ENCODE measurements around the gene KCTD17. TPM values are rescaled to one million over a fixed set of nuclear protein-coding genes. Genes with fewer than 3 reads are reported as not detected.

Gene KCTD17
- total and polyA plus RNA-seq, 2 of the 4 experiments (the other 2 are of a cell fraction), result 28.3 to 37.3 TPM

DNA sequence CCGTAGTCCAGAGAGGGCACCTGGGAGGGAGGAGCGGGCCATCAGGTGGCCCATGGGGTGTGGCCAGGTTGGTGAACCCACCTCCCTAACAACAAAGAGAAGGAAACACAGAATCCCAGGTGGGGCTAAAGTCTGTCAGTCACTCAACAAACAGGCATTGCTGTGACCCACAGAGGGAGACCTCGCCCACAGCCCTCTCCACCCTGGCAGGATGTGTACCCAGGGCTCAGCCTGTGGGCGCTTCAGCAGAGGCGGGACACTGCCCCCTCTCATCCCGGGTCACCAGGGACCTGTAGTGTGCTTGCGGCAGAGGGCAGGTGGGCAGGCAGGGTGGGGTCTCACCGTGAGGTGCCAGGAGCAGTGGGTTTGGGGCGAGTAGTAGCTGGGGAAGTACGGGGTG lies 32.8 kb downstream of the KCTD17 start:
- Histone ChIP-seq H3K9ac (ENCODE audit: low read depth, low read length) (no peak overlapping the region), H2AK9ac (replicated peaks; ENCODE audit: low read depth, low read length, poor library complexity) (no peak overlapping the region), H3K9me1 (ENCODE audit: insufficient read depth, low read length) (no peaks in the 10 kb centered on the region), H3K14ac (replicated peaks; ENCODE audit: low read depth, low read length) (no peak overlapping the region), H3K36me3 (ENCODE audit: control insufficient read depth, insufficient read depth, low read length) (no peaks in the 10 kb centered on the region), H2AK5ac (ENCODE audit: low read depth, low read length) (no peak overlapping the region), H3K4me1 (ENCODE audit: control insufficient read depth, insufficient read depth, low read length) (no peaks in the 10 kb centered on the region), H4K8ac (ENCODE audit: low read depth in 2 of 2, low read length in 2 of 2) (no peak overlapping the region), H3K9me3 (ENCODE audit: control insufficient read depth, insufficient read depth, low read length) (no peaks in the 10 kb centered on the region), H3K23ac (ENCODE audit: low read depth, low read length) (no peak overlapping the region), H4K20me1 (ENCODE audit: insufficient read depth, low read length) (no peaks in the 10 kb centered on the region), H3K18ac (ENCODE audit: low read depth, low read length) (no peak overlapping the region), H3K27me3 (ENCODE audit: control insufficient read depth, insufficient read depth, low read length) (peaks cover 39% of the 10 kb centered on the region), H3K4ac (ENCODE audit: low read depth, low read length) (no peak overlapping the region), H4K5ac (ENCODE audit: low read depth, low read length) (no peak overlapping the region), H3K79me1 (ENCODE audit: low read depth in 1 of 2, low read length in 2 of 2) (no peaks in the 10 kb centered on the region), H4K91ac (ENCODE audit: insufficient read depth, low read depth, low read length) (no peak overlapping the region), H2BK120ac (ENCODE audit: low read depth, low read length) (no peak overlapping the region), H3K56ac (ENCODE audit: extremely low read depth, insufficient read depth, low read length) (no peak overlapping the region), H2AFZ (replicated peaks; ENCODE audit: low read length, poor library complexity) (no peak overlapping the region), H2BK5ac (ENCODE audit: low read depth, low read length, poor library complexity, severe bottlenecking) (no peak overlapping the region), H3K4me3 (ENCODE audit: insufficient read depth, low read depth, low read length) (no peak overlapping the region), H3K4me2 (ENCODE audit: low read depth, low read length) (no peak overlapping the region), H3K27ac (ENCODE audit: insufficient read depth, low read length) (no peak overlapping the region), H2BK15ac (ENCODE audit: low read depth, low read length) (no peak overlapping the region), H2BK20ac (ENCODE audit: low read depth, low read length) (no peak overlapping the region)
- intact Hi-C loops (cut with micrococcal nuclease) (no loop called here), in situ Hi-C loops (cut with MboI; ENCODE audit: low sequenced_read_pairs) (no loop called here), dilution Hi-C loops (cut with HindIII; ENCODE audit: low sequenced_read_pairs, unreplicated experiment) (no loop called here)
- WGBS, 2 experiments (ENCODE audit: extremely low coverage in 2 of 2, insufficient read length in 1 of 2), result 68% methylated on average over 3 of the region's 10 CpGs; no CpG with 5 or more reads in 1 of the 2 experiments
- ChIA-PET POLR2A (ENCODE audit: unreplicated experiment) (no interaction called here), CTCF (no interaction called here)
- ATAC-seq (ENCODE audit: low read depth), result no peak
- TF ChIP-seq, protein P1, sequence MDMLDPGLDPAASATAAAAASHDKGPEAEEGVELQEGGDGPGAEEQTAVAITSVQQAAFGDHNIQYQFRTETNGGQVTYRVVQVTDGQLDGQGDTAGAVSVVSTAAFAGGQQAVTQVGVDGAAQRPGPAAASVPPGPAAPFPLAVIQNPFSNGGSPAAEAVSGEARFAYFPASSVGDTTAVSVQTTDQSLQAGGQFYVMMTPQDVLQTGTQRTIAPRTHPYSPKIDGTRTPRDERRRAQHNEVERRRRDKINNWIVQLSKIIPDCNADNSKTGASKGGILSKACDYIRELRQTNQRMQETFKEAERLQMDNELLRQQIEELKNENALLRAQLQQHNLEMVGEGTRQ (IDR thresholded peaks at IDR 0.05; ENCODE audit: low read depth, low read length), result no peak
- TF ChIP-seq POLR2A (IDR thresholded peaks at IDR 0.05; ENCODE audit: low read depth, low read length), result no peak
- no peak for TF ChIP-seq NFE2L2 (IDR thresholded peaks at IDR 0.05; ENCODE audit: low read depth, low read length)
- no peak for TF ChIP-seq MAZ (IDR thresholded peaks at IDR 0.05; ENCODE audit: borderline replicate concordance, low read depth, low read length)
- DNase-seq, result no peak
- no TSS peak for BruUV-seq (replicated peaks)

Measured in IMR-90 (cell line).